A673 (cell line): ENCODE results near the gene TMEM88.

Experiments
- CTCF ChIP-seq: fragments of 300-800, 200-600 bp; sonication (generic); conservative IDR thresholded peaks from 2 replicates; pipeline ENCODE4 v1.5.1; 2017; ENCODE audit warnings: low read depth, mild to moderate bottlenecking, antibody characterized with exemption, low read length, moderate library complexity, mixed read lengths
- EZH2 ChIP-seq: fragments of 200-600 bp; sonication (generic); IDR thresholded peaks from 2 replicates; pipeline ENCODE4 v1.6.1; 2017; ENCODE audit warnings: borderline replicate concordance, low read depth, mild to moderate bottlenecking, mixed read lengths, antibody characterized with exemption, low read length; ENCODE audit not compliant: poor library complexity, severe bottlenecking

DNA sequence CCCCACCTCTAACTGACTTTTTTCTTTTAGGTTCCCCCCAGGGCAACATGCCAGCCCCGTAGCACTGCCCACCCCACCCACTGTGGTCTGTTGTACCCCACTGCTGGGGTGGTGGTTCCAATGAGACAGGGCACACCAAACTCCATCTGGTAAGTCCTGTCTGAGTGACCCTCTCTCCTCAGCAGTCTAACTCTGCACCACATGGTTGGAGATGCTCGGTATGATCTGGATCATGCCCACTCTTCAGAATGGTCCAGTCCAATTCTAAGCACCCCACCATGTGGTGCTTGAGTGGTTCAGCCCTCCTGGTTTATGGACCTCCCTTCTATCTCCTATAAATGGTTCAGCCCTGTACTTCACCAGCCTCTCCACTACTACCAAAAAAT lies 15.0 kb upstream of the TMEM88 start:
- no peak for TF ChIP-seq CTCF
- no peak for TF ChIP-seq EZH2
